Subcutaneous abdominal adipose tissue (tissue), 5 donors: ENCODE measurements around the gene TRIM62.

Experiments
- H3K27ac ChIP-seq: one replicate; pipeline ENCODE4 v1.7.0; 2013; ENCODE audit warnings: low read depth, mild to moderate bottlenecking, inconsistent platforms, low read length, moderate library complexity
- H3K27me3 ChIP-seq, 5 donors: one replicate each; pipeline ENCODE4 v1.7.0; 2013; ENCODE audit warnings: low read length in 5 of 5, inconsistent platforms in 1 of 5; ENCODE audit not compliant: control insufficient read depth in 5 of 5, insufficient read depth in 4 of 5
- H3K36me3 ChIP-seq, 5 donors: one replicate each; pipeline ENCODE4 v1.7.0; 2013; ENCODE audit warnings: low read length in 5 of 5; ENCODE audit not compliant: control insufficient read depth in 5 of 5, insufficient read depth in 5 of 5
- H3K4me1 ChIP-seq, 5 donors: one replicate each; pipeline ENCODE4 v1.7.0; 2013; ENCODE audit warnings: low read length in 5 of 5, mild to moderate bottlenecking in 3 of 5, moderate library complexity in 1 of 5; ENCODE audit not compliant: control insufficient read depth in 5 of 5, insufficient read depth in 5 of 5
- H3K4me3 ChIP-seq, 5 donors: one replicate each; pipeline ENCODE4 v1.7.0; 2013; ENCODE audit warnings: low read length in 5 of 5, low read depth in 1 of 5
- H3K9ac ChIP-seq, 5 donors: one replicate each; pipeline ENCODE4 v1.7.0; 2013; ENCODE audit warnings: low read length in 5 of 5, mild to moderate bottlenecking in 4 of 5, moderate library complexity in 3 of 5
- H3K9me3 ChIP-seq, 5 donors: one replicate each; pipeline ENCODE4 v1.7.0; 2013; ENCODE audit warnings: low read length in 5 of 5; ENCODE audit not compliant: control insufficient read depth in 5 of 5
- donor health status: healthy.
- donor health status: healthy.
- donor health status: healthy.
- donor health status: healthy.
- donor health status: healthy.

The TRIM62 gene

DNA sequence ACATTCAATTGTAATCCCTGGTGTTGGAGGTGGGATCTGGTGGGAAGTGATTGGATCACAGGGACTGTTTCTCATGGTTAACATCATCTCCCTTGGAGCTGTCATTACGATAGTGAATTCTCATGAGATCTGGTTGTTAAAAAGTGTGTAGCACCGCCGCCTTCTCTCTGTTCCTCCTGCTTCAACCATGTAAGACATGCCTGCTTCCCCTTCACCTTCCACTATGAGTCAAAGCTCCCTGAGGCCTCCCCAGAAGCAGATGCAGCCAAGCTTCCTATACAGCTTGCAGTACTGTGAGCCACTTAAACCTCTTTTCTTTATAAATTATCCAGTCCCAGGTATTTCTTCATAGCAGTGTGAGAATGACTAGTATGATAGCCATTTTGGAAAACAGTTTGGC lies 30.1 kb upstream of the TRIM62 start:
- Histone ChIP-seq H3K4me3 (no peak overlapping the region), H3K9me3 (no peaks in the 10 kb centered on the region)

DNA sequence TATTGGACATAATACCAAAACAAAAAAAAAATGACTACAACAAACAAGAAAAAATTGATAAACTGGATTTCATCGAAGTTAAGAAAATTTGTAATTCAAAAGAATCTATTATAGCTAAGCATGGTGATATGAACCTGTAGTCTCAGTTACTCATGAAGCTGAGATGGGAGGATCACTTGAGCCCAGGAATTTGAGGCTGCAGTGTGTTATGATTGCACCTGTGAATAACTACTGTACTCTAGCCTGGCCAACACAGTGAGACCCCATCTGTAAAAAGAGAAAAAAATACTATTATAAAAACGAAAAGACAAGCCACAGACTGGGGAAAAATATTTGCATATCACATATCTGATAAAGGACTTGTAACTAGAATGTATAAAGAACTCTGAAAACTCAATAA lies 24.5 kb upstream of the TRIM62 start:
- Histone ChIP-seq H3K9me3 (no peaks in the 10 kb centered on the region), H3K4me1 (no peaks in the 10 kb centered on the region), H3K36me3 (no peaks in the 10 kb centered on the region), H3K27me3 (no peaks in the 10 kb centered on the region), H3K4me3 (no peak overlapping the region), H3K9ac (no peak overlapping the region), H3K27ac (no peak overlapping the region)

More for the DNA sequence above, 30.1 kb upstream of the TRIM62 start:
- Histone ChIP-seq H3K9ac (no peak overlapping the region), H3K27me3 (peaks cover 0 to 2% (median 0%) of the 10 kb centered on the region in 5 donors), H3K27ac (no peak overlapping the region), H3K4me1 (no peaks in the 10 kb centered on the region), H3K36me3 (no peaks in the 10 kb centered on the region)

GRCh38 chr1:33195556-33195955 lies 13.7 kb upstream of the TRIM62 start:
- Histone ChIP-seq H3K9me3 (no peaks in the 10 kb centered on the region), H3K36me3 (no peaks in the 10 kb centered on the region), H3K27ac (no peak overlapping the region), H3K9ac (no peak overlapping the region), H3K4me3 (no peak overlapping the region), H3K4me1 (no peaks in the 10 kb centered on the region), H3K27me3 (peaks cover 0 to 7% (median 3%) of the 10 kb centered on the region in 5 donors)

DNA sequence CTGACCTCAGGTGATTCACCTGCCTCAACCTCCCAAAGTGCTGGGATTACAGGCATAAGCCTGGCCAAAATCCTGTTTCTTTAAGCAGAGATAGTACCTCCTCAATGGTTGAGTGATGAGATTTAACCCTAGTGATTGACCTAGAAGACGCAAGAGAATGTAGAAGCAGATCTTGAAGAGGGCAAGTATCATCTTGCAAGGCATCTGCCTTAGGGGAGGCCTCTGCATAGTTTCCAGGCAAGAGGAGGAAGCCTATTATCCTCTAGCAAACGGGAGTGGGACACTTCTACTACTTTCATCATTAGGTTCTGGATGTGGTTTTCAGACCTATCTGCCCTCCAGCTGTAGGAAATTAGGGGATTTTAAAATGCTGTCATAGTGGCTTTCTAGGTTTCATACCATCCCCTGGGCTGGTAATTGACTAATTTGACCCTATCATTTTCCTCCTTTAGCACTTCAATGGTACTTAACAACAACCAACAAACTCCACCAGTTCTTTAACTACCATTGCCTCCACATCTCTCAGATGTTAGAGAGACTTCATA lies 10.0 kb upstream of the TRIM62 start:
- Histone ChIP-seq H3K27me3 (peaks cover 0 to 7% (median 3%) of the 10 kb centered on the region in 5 donors), H3K27ac (no peak overlapping the region), H3K4me3 (no peak overlapping the region), H3K9ac (no peak overlapping the region), H3K9me3 (no peaks in the 10 kb centered on the region), H3K36me3 (no peaks in the 10 kb centered on the region), H3K4me1 (no peaks in the 10 kb centered on the region)

GRCh38 chr1:33190701-33191100 lies 8.9 kb upstream of the TRIM62 start:
- H3K9ac ChIP-seq = no peak overlapping the region
- H3K4me3 ChIP-seq = no peak overlapping the region
- no peak overlapping the region for H3K27ac ChIP-seq
- no peaks in the 10 kb centered on the region for H3K36me3 ChIP-seq
- H3K27me3 ChIP-seq = peaks cover 0 to 7% (median 3%) of the 10 kb centered on the region in 5 donors
- no peaks in the 10 kb centered on the region for H3K9me3 ChIP-seq
- H3K4me1 ChIP-seq = no peaks in the 10 kb centered on the region

DNA sequence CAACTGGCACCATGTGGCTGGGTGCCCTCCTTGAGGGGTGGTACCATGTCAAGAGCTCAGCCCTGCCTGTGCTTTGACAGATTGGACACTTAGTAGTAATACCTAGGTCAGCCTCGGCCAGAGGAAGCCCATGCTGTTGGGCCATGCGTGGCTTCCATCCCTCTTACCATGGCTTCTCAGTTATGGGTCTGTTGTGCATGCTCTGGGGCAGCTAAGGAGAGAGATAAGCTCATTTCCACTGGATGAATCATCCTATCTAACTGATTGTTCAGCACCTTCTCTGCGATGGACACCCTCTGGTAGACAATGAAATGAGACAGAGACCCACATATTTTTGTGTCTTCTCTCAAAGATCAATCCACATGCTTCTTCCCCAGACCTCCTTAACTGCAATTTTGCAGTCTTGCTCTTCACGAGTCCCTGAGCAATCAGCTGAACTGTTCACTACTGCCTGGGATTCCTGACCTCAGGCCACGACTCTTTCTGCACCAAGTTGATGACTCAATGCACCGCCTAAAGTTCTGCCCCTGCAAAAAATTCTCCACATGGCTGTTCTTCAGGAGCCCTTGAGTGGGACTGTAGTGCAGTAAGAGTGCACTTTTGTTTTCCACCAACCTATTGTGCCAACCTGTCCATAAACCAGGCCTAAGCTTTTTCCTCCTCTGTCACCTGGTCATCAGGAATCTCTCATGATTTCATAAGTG lies 6.9 kb upstream of the TRIM62 start:
- no peak overlapping the region for H3K4me3 ChIP-seq
- no peaks in the 10 kb centered on the region for H3K9me3 ChIP-seq
- no peak overlapping the region for H3K27ac ChIP-seq
- H3K27me3 ChIP-seq = peaks cover 0 to 11% (median 3%) of the 10 kb centered on the region in 5 donors
- no peaks in the 10 kb centered on the region for H3K36me3 ChIP-seq
- H3K4me1 ChIP-seq = no peaks in the 10 kb centered on the region
- no peak overlapping the region for H3K9ac ChIP-seq

DNA sequence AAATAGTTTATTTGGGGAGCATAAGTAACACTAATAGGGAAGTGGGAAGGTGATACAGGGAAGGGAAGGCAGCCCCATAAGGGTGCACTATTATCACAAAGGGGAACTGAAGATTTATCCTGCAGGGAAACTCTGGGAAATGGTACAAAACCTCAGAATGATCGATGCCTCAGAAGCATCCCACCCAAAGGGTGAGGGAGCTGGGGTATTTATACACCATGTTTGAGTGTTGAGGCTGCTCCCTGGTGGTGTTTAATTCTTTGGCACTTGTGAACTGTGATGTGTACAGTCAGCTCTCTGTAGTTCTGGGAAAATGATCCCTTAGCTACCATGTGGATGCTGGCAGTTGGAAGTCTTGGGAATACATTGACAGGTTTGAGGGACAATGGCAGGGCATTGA lies 5.1 kb upstream of the TRIM62 start:
- Histone ChIP-seq H3K4me3 (no peak overlapping the region), H3K27me3 (peaks cover 0 to 6% (median 3%) of the 10 kb centered on the region in 5 donors), H3K4me1 (peaks cover 0 to 11% (median 9%) of the 10 kb centered on the region in 5 donors), H3K27ac (no peak overlapping the region), H3K36me3 (no peaks in the 10 kb centered on the region), H3K9ac (no peak overlapping the region), H3K9me3 (no peaks in the 10 kb centered on the region)

- Histone ChIP-seq H3K4me1 (peaks cover 0 to 18% (median 18%) of the 10 kb centered on the region in 5 donors), H3K9ac (no peak overlapping the region), H3K27me3 (peaks cover 0 to 4% (median 0%) of the 10 kb centered on the region in 5 donors), H3K36me3 (no peaks in the 10 kb centered on the region), H3K9me3 (no peaks in the 10 kb centered on the region), H3K4me3 (no peak overlapping the region), H3K27ac (no peak overlapping the region)
These were observed 3.7 kb upstream of the TRIM62 start for GRCh38 chr1:33185541-33185940.

GRCh38 chr1:33183306-33183705 lies 1.5 kb upstream of the TRIM62 start:
- no peaks in the 10 kb centered on the region for H3K9me3 ChIP-seq
- H3K9ac ChIP-seq = no peak overlapping the region
- H3K36me3 ChIP-seq = no peaks in the 10 kb centered on the region
- no peak overlapping the region for H3K27ac ChIP-seq
- H3K4me1 ChIP-seq = peaks cover 0 to 25% (median 25%) of the 10 kb centered on the region in 5 donors
- no peak overlapping the region for H3K4me3 ChIP-seq
- H3K27me3 ChIP-seq = peaks cover 0 to 4% (median 0%) of the 10 kb centered on the region in 5 donors

DNA sequence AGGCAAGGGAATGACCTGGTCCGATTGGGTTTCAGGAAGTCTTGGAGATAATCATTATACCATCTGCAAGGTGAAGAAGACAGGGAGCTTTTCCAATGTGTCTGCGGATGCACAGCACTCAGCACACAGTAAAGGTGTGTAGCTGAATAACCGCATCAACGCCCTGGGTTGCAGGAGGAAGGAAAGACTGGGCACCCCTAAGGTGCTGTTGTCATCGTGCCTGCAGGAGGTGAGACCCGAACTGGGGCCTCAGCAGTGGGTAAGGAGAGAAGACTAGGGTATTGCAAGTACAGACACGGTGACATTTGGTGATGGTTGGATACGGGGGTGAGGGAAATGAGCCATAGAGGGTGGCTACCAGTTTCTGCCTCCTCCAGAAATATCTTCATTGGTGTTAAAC lies 1.1 kb upstream of the TRIM62 start:
- Histone ChIP-seq H3K4me1 (peaks cover 0 to 25% (median 25%) of the 10 kb centered on the region in 5 donors), H3K27me3 (peaks cover 0 to 4% (median 0%) of the 10 kb centered on the region in 5 donors), H3K4me3 (no peak overlapping the region), H3K36me3 (no peaks in the 10 kb centered on the region), H3K9ac (no peak overlapping the region), H3K9me3 (no peaks in the 10 kb centered on the region), H3K27ac (no peak overlapping the region)
